Colonic mucosa (tissue), 4 donors: ENCODE results near the gene OGFR. TPM values are rescaled to one million over a fixed set of nuclear protein-coding genes. Genes with fewer than 3 reads are reported as not detected.

Source experiments
- DNase-seq: peaks from one replicate; pipeline ENCODE4 v3.0.0-alpha.2; 2020
- H3K27ac ChIP-seq: fragments of 200-600 bp; one replicate; pipeline ENCODE4 v1.8.0; 2021
- H3K27me3 ChIP-seq: fragments of 200-600 bp; one replicate; pipeline ENCODE4 v1.8.0; 2021
- H3K36me3 ChIP-seq: fragments of 200-600 bp; one replicate; pipeline ENCODE4 v1.8.0; 2021
- H3K4me1 ChIP-seq: fragments of 200-600 bp; one replicate; pipeline ENCODE4 v1.8.0; 2021; ENCODE audit warnings: mild to moderate bottlenecking
- H3K4me3 ChIP-seq: fragments of 200-600 bp; one replicate; pipeline ENCODE4 v1.8.0; 2021
- H3K9ac ChIP-seq, 2 donors: one replicate each; pipeline ENCODE4 v1.7.0; 2013; ENCODE audit warnings: control low read depth in 2 of 2, low read depth in 2 of 2, low read length in 2 of 2
- H3K9me3 ChIP-seq: fragments of 200-600 bp; one replicate; pipeline ENCODE4 v1.8.0; 2021
- CTCF ChIP-seq: fragments of 200-600 bp; IDR thresholded peaks from one replicate; pipeline ENCODE4 v1.8.0; 2022; ENCODE audit warnings: antibody characterized with exemption, mild to moderate bottlenecking
- intact Hi-C: fragments of 100-400 bp; cut with DNase I; formaldehyde crosslinking; loops from one replicate; pipeline ENCODE4 v1.14.1; 2022
- total RNA-seq, 2 donors: library from RNA; stranded (reverse); fragmentation: NEBNext Ultra II Directional in 1 of 2; extraction: Animal tissue kit (Norgen Biotek cat#: 25700) in 1 of 2; gene quantifications; one replicate each; pipeline ENCODE4 v1.2.1, GENCODE V29; 2021
- donor health status: healthy.
- donor health status: DM: no; HTN: no; CAD: no.
- donor health status: DM: no; HTN: no; CAD: no.

OGFR gene
- total RNA-seq, 2 donors from 2014 or later = 36.3 to 36.8 TPM

DNA sequence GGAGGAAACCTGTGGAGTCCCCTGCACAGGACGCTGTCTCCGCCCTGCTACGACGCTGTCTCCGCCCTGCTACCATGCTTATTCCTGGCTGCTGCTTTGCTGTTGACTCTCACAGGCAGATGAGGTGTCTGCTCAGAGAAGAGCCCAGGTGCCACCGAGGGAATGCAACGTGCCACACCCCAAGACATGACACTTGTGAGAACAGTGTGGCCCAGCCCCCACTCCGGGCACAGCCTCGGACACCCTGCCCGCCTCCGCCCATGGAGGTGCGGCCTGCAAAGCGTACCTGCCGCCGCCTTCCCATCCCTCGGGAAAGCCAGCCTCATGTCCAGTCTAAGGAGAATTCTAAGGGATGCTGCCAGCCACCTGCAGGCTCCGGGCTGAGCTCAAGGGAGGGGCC lies 23.9 kb upstream of the OGFR start:
- no peaks in the 10 kb centered on the region for H3K36me3 ChIP-seq
- no peaks in the 10 kb centered on the region for H3K9me3 ChIP-seq
- H3K27ac ChIP-seq = no peak overlapping the region
- no peaks in the 10 kb centered on the region for H3K27me3 ChIP-seq
- DNase-seq = no peak
- H3K9ac ChIP-seq = no peak overlapping the region
- no peaks in the 10 kb centered on the region for H3K4me1 ChIP-seq
- no peak overlapping the region for H3K4me3 ChIP-seq
- intact Hi-C loops = no loop called here
- no peak for TF ChIP-seq CTCF

- intact Hi-C loops = no loop called here
- H3K4me3 ChIP-seq = no peak overlapping the region
- TF ChIP-seq CTCF = no peak
- H3K27me3 ChIP-seq = no peaks in the 10 kb centered on the region
- DNase-seq = no peak
- H3K27ac ChIP-seq = no peak overlapping the region
- H3K9me3 ChIP-seq = no peaks in the 10 kb centered on the region
- no peak overlapping the region for H3K9ac ChIP-seq
- H3K4me1 ChIP-seq = no peaks in the 10 kb centered on the region
- H3K36me3 ChIP-seq = no peaks in the 10 kb centered on the region
Measured at GRCh38 chr20:62782149-62782892, 22.3 kb upstream of the OGFR start.

- H3K9ac ChIP-seq = no peak overlapping the region
- TF ChIP-seq CTCF = no peak
- H3K4me1 ChIP-seq = no peaks in the 10 kb centered on the region
- H3K36me3 ChIP-seq = no peaks in the 10 kb centered on the region
- intact Hi-C loops = no loop called here
- no peak for DNase-seq
- no peaks in the 10 kb centered on the region for H3K27me3 ChIP-seq
- no peak overlapping the region for H3K27ac ChIP-seq
- H3K9me3 ChIP-seq = no peaks in the 10 kb centered on the region
- no peak overlapping the region for H3K4me3 ChIP-seq
Measured at GRCh38 chr20:62782893-62783278, 21.7 kb upstream of the OGFR start.

- Histone ChIP-seq H3K36me3 (no peaks in the 10 kb centered on the region), H3K9ac (no peak overlapping the region), H3K9me3 (no peaks in the 10 kb centered on the region), H3K4me3 (no peak overlapping the region), H3K4me1 (no peaks in the 10 kb centered on the region), H3K27ac (no peak overlapping the region), H3K27me3 (no peaks in the 10 kb centered on the region)
- intact Hi-C loops = no loop called here
- DNase-seq = no peak
- no peak for TF ChIP-seq CTCF
Measured at GRCh38 chr20:62784497-62784896, 20.1 kb upstream of the OGFR start.

GRCh38 chr20:62785393-62785792 lies 19.2 kb upstream of the OGFR start:
- H3K27me3 ChIP-seq = no peaks in the 10 kb centered on the region
- H3K4me1 ChIP-seq = no peaks in the 10 kb centered on the region
- no peak for TF ChIP-seq CTCF
- H3K9me3 ChIP-seq = no peaks in the 10 kb centered on the region
- no peak overlapping the region for H3K4me3 ChIP-seq
- intact Hi-C loops = no loop called here
- no peaks in the 10 kb centered on the region for H3K36me3 ChIP-seq
- no peak overlapping the region for H3K9ac ChIP-seq
- no peak for DNase-seq
- no peak overlapping the region for H3K27ac ChIP-seq
